Measurements from ENCODE around the gene MRPL51.
"Not testable (repeated sequence)": the region's sequence is repeated elsewhere in the genome, so short reads cannot be mapped to it uniquely, and the experiment has no call there.

The MRPL51 gene

DNA sequence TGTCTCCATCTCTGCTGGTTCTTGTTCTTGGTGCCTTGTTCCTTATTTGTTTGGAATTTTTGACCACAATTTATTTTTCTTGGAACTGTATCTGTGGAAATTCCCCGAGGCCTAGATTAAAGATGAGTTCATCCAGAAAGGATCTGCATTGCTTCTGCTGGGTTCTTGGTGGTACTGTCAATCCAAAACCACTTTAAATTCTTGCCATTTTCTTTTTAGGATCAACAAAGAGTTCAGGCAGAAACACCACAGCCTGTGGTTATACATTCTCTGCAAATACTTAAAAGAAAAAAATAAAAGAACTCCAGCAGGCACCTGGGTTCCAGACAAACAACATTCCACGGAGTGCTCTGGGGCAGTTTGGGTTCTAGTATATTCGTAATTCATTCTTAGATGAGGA is 16.6 kb downstream of the MRPL51 start:
- Histone ChIP-seq H3K27me3 (ENCODE audit: low read depth, low read length) (0 out of 2 replicates have a peak, but pooled peaks cover 5% of the 10 kb centered on the region), H3K4me2 (ENCODE audit: low read length) (no peak overlapping the region), H3K9me3 (ENCODE audit: insufficient read depth, low read length) (no peaks in the 10 kb centered on the region), H4K20me1 (ENCODE audit: insufficient read depth, low read length) (no peaks in the 10 kb centered on the region), H3K4me1 (ENCODE audit: low read length) (no peaks in the 10 kb centered on the region), H3K4me3 (ENCODE audit: low read length) (no peak overlapping the region), H3K9ac (ENCODE audit: low read length) (no peak overlapping the region), H2AFZ (ENCODE audit: low read depth, low read length) (no peak overlapping the region), H3K36me3 (replicated peaks; ENCODE audit: low read depth, low read length) (no peaks in the 10 kb centered on the region), H3K79me2 (ENCODE audit: low read length) (no peaks in the 10 kb centered on the region), H3K27ac (ENCODE audit: low read length) (no peak overlapping the region)
- no peak for TF ChIP-seq EZH2phosphoT487 (IDR thresholded peaks at IDR 0.05; ENCODE audit: low read depth)
- TF ChIP-seq, protein P1, sequence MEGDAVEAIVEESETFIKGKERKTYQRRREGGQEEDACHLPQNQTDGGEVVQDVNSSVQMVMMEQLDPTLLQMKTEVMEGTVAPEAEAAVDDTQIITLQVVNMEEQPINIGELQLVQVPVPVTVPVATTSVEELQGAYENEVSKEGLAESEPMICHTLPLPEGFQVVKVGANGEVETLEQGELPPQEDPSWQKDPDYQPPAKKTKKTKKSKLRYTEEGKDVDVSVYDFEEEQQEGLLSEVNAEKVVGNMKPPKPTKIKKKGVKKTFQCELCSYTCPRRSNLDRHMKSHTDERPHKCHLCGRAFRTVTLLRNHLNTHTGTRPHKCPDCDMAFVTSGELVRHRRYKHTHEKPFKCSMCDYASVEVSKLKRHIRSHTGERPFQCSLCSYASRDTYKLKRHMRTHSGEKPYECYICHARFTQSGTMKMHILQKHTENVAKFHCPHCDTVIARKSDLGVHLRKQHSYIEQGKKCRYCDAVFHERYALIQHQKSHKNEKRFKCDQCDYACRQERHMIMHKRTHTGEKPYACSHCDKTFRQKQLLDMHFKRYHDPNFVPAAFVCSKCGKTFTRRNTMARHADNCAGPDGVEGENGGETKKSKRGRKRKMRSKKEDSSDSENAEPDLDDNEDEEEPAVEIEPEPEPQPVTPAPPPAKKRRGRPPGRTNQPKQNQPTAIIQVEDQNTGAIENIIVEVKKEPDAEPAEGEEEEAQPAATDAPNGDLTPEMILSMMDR (IDR thresholded peaks at IDR 0.05; ENCODE audit: low read depth, low read length): no peak

DNA sequence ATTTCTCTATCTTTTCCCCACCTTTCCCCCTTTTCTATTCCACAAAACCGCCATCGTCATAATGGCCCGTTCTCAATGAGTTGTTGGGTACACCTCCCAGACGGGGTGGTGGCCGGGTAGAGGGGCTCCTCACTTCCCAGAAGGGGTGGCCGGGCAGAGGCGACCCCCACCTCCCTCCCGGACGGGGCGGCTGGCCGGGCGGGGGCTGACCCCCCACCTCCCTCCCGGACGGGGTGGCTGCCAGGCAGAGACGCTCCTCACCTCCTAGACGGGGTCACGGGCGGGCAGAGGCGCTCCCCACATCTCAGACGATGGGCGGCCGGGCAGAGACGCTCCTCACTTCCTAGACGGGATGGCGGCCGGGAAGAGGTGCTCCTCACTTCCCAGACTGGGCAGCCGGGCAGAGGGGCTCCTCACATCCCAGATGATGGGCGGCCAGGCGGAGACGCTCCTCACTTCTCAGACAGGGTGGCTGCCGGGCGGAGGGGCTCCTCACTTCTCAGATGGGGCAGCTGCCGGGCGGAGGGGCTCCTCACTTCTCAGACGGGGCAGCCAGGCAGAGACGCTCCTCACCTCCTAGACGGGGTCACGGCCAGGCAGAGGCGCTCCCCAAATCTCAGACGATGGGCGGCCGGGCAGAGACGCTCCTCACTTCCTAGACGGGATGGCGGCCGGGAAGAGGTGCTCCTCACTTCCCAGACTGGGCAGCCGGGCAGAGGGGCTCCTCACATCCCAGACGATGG is 17.7 kb downstream of the MRPL51 start:
- not testable (repeated sequence) for H3K4me1 ChIP-seq (ENCODE audit: low read length); H3K4me2 ChIP-seq (ENCODE audit: low read length); H3K27me3 ChIP-seq (ENCODE audit: low read depth, low read length); H3K79me2 ChIP-seq (ENCODE audit: low read length); H3K9me3 ChIP-seq (ENCODE audit: insufficient read depth, low read length); H3K9ac ChIP-seq (ENCODE audit: low read length); H3K4me3 ChIP-seq (ENCODE audit: low read length); H3K27ac ChIP-seq (ENCODE audit: low read length); H3K36me3 ChIP-seq (replicated peaks; ENCODE audit: low read depth, low read length); H2AFZ ChIP-seq (ENCODE audit: low read depth, low read length); H4K20me1 ChIP-seq (ENCODE audit: insufficient read depth, low read length)

DNA sequence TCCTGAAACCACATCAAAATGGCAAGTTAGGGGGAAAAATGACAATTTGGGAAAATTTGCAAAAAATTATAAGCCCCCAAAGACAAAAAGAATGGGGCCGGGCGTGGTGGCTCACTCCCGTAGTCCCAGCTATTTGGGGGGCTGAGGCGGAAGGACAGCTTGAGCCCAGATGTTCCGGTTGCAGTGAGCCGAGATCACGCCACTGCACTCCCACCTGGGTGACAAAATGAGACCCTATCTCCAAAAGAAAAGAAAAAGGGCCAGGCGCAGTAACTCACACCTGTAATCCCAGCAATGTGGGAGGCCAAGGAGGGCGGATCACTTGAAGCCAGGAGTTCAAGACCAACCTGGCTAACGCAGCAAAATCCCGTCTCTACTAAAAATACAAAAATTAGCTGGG is 20.6 kb downstream of the MRPL51 start:
- Histone ChIP-seq H2AFZ (ENCODE audit: low read depth, low read length) (no peak overlapping the region), H3K4me2 (ENCODE audit: low read length) (no peak overlapping the region), H3K9ac (ENCODE audit: low read length) (no peak overlapping the region), H3K4me1 (ENCODE audit: low read length) (peaks cover 12% of the 10 kb centered on the region; the same call in 1 of the 2 replicates), H4K20me1 (ENCODE audit: insufficient read depth, low read length) (no peaks in the 10 kb centered on the region), H3K27me3 (ENCODE audit: low read depth, low read length) (0 out of 2 replicates have a peak, but pooled peaks cover 3% of the 10 kb centered on the region), H3K4me3 (ENCODE audit: low read length) (no peak overlapping the region), H3K36me3 (replicated peaks; ENCODE audit: low read depth, low read length) (no peaks in the 10 kb centered on the region), H3K79me2 (ENCODE audit: low read length) (no peaks in the 10 kb centered on the region), H3K27ac (ENCODE audit: low read length) (no peak overlapping the region), H3K9me3 (ENCODE audit: insufficient read depth, low read length) (no peaks in the 10 kb centered on the region)
- no peak for TF ChIP-seq EZH2phosphoT487 (IDR thresholded peaks at IDR 0.05; ENCODE audit: low read depth)
- TF ChIP-seq, protein P1 (IDR thresholded peaks at IDR 0.05; ENCODE audit: low read depth, low read length): no peak

DNA sequence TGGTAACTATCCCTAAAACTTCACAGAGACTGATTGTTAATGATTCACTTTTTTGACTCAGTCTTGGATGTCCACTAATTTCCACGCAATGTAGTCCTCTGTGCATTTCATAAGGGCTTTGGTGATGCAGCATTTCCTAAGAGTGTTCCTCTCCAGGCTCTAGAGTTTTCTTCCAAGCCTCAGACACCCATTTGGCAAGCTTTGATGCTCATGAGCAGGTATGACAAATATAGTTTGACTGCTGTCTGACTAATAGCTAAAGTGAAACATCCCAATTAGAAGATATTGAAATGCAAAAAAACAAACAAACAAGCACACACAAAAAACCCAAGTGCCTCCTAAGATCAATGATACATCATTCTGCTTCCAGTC is 21.1 kb downstream of the MRPL51 start:
- Histone ChIP-seq H3K27ac (ENCODE audit: low read length) (no peak overlapping the region), H3K79me2 (ENCODE audit: low read length) (no peaks in the 10 kb centered on the region), H4K20me1 (ENCODE audit: insufficient read depth, low read length) (no peaks in the 10 kb centered on the region), H3K4me3 (ENCODE audit: low read length) (no peak overlapping the region), H3K4me2 (ENCODE audit: low read length) (no peak overlapping the region), H3K4me1 (ENCODE audit: low read length) (peaks cover 12% of the 10 kb centered on the region; the same call in 1 of the 2 replicates), H3K27me3 (ENCODE audit: low read depth, low read length) (0 out of 2 replicates have a peak, but pooled peaks cover 3% of the 10 kb centered on the region), H3K9ac (ENCODE audit: low read length) (no peak overlapping the region), H3K9me3 (ENCODE audit: insufficient read depth, low read length) (no peaks in the 10 kb centered on the region), H2AFZ (ENCODE audit: low read depth, low read length) (no peak overlapping the region), H3K36me3 (replicated peaks; ENCODE audit: low read depth, low read length) (no peaks in the 10 kb centered on the region)
- TF ChIP-seq, protein P1 (IDR thresholded peaks at IDR 0.05; ENCODE audit: low read depth, low read length): no peak
- no peak for TF ChIP-seq EZH2phosphoT487 (IDR thresholded peaks at IDR 0.05; ENCODE audit: low read depth)
